Measurements from ENCODE around the gene CDH4. TPM values are rescaled to one million over a fixed set of nuclear protein-coding genes. Genes with fewer than 3 reads are reported as not detected.

CDH4 gene
- total and polyA plus RNA-seq, 9 of the 15 experiments (the other 6 are each of a cell fraction or from before 2014, with no cell fraction given), result 0.04 TPM; not detected in 8

- Histone ChIP-seq H3K4me1 (replicated peaks in 1 of 2; ENCODE audit: control insufficient read depth in 2 of 2, insufficient read depth in 2 of 2, low read length in 2 of 2) (no peaks in the 10 kb centered on the region), H3K4me3 (no peak overlapping the region), H3K9me1 (ENCODE audit: control insufficient read depth, insufficient read depth, low read length) (no peaks in the 10 kb centered on the region), H2AFZ (ENCODE audit: low read depth, low read length) (no peak overlapping the region), H3K79me2 (ENCODE audit: control insufficient read depth, insufficient read depth, low read length) (no peaks in the 10 kb centered on the region), H3K9ac (ENCODE audit: insufficient read depth in 1 of 2, low read depth in 2 of 2, low read length in 2 of 2) (no peak overlapping the region), H3K36me3 (ENCODE audit: control insufficient read depth, insufficient read depth, low read length) (no peaks in the 10 kb centered on the region), H3K4me2 (ENCODE audit: insufficient read depth, low read length) (no peak overlapping the region), H3K9me3 (replicated peaks; ENCODE audit: control insufficient read depth, insufficient read depth, low read depth, low read length) (no peaks in the 10 kb centered on the region), H4K20me1 (replicated peaks; ENCODE audit: control insufficient read depth, insufficient read depth, low read length) (no peaks in the 10 kb centered on the region), H3K27ac (ENCODE audit: extremely low read depth, low read depth, low read length) (no peak overlapping the region), H3K27me3 (ENCODE audit: control insufficient read depth in 2 of 2, insufficient read depth in 2 of 2, low read length in 2 of 2) (peaks cover 0 to 8% of the 10 kb centered on the region in 2 experiments; a peak in 2 of 5 replicates)
- no peak for FAIRE-seq
- ChIA-PET CTCF (ENCODE audit: low intra/inter-chr PET ratio) (no interaction called here), POLR2A (no interaction called here)
- DNase-seq (ENCODE audit: extremely low read depth in 1 of 4, low spot score in 3 of 4), result no peak
- in situ Hi-C loops (cut with MboI) (no loop called here), intact Hi-C loops (cut with micrococcal nuclease) (no loop called here)
- 2% methylated on average over 13 of the region's 13 CpGs for WGBS (ENCODE audit: insufficient coverage, low coverage, missing lambda C conversion rate)
- ATAC-seq, result no peak
- TF ChIP-seq MCM7 (IDR thresholded peaks at IDR 0.05), result no peak
- TF ChIP-seq ZNF639 (CRISPR knock-in tag; conservative IDR thresholded peaks at IDR 0.05 in 1 of 2, IDR thresholded peaks at IDR 0.05 in 1 of 2), result no peak
- TF ChIP-seq, protein P1, sequence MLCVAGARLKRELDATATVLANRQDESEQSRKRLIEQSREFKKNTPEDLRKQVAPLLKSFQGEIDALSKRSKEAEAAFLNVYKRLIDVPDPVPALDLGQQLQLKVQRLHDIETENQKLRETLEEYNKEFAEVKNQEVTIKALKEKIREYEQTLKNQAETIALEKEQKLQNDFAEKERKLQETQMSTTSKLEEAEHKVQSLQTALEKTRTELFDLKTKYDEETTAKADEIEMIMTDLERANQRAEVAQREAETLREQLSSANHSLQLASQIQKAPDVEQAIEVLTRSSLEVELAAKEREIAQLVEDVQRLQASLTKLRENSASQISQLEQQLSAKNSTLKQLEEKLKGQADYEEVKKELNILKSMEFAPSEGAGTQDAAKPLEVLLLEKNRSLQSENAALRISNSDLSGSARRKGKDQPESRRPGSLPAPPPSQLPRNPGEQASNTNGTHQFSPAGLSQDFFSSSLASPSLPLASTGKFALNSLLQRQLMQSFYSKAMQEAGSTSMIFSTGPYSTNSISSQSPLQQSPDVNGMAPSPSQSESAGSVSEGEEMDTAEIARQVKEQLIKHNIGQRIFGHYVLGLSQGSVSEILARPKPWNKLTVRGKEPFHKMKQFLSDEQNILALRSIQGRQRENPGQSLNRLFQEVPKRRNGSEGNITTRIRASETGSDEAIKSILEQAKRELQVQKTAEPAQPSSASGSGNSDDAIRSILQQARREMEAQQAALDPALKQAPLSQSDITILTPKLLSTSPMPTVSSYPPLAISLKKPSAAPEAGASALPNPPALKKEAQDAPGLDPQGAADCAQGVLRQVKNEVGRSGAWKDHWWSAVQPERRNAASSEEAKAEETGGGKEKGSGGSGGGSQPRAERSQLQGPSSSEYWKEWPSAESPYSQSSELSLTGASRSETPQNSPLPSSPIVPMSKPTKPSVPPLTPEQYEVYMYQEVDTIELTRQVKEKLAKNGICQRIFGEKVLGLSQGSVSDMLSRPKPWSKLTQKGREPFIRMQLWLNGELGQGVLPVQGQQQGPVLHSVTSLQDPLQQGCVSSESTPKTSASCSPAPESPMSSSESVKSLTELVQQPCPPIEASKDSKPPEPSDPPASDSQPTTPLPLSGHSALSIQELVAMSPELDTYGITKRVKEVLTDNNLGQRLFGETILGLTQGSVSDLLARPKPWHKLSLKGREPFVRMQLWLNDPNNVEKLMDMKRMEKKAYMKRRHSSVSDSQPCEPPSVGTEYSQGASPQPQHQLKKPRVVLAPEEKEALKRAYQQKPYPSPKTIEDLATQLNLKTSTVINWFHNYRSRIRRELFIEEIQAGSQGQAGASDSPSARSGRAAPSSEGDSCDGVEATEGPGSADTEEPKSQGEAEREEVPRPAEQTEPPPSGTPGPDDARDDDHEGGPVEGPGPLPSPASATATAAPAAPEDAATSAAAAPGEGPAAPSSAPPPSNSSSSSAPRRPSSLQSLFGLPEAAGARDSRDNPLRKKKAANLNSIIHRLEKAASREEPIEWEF (CRISPR knock-in tag; IDR thresholded peaks at IDR 0.05), result no peak
- no peak for TF ChIP-seq DNMT1 (IDR thresholded peaks at IDR 0.05)
- BruUV-seq (replicated peaks), result no TSS peak
Measured at GRCh38 chr20:61448386-61448785, 196.3 kb downstream of the CDH4 start.
